Adrenal gland (tissue), 12 donors: ENCODE data around the gene UCN3. TPM values are rescaled to one million over a fixed set of nuclear protein-coding genes. Genes with fewer than 3 reads are reported as not detected.

Source experiments
- DNase-seq, 7 donors: peaks; one replicate each; pipeline ENCODE4 v3.0.0-alpha.2; 2019 to 2020
- H3K27ac ChIP-seq, 5 donors: fragments of 200-600 bp; sonication (generic) in 4 of 5; 1 replicate in 3 of 5; 2 replicates in 2 of 5; pipeline versions ENCODE4 v1.5.1 to v1.8.0; 2016 to 2020; ENCODE audit warnings: mild to moderate bottlenecking in 1 of 5
- H3K27me3 ChIP-seq: fragments of 200-600 bp; 2 replicates; pipeline ENCODE4 v1.8.0; 2021
- H3K36me3 ChIP-seq, 2 donors: fragments of 200-600 bp; replicated peaks in 1 of 2; 1 replicate in 1 of 2; 2 replicates in 1 of 2; pipeline versions ENCODE4 v1.5.1 to v1.8.0; 2018 to 2022
- H3K4me1 ChIP-seq, 2 donors: fragments of 200-600 bp; replicated peaks in 1 of 2; 1 replicate in 1 of 2; 2 replicates in 1 of 2; pipeline versions ENCODE4 v1.5.1 to v1.8.0; 2018 to 2021
- H3K4me3 ChIP-seq, 4 donors: fragments of 200-600 bp; sonication (generic) in 3 of 4; one replicate each; pipeline ENCODE4 v1.5.1; 2016 to 2018
- H3K9me3 ChIP-seq, 3 donors: fragments of 200-600 bp; sonication (generic) in 1 of 3; replicated peaks in 1 of 3; 1 replicate in 2 of 3; 2 replicates in 1 of 3; pipeline versions ENCODE4 v1.5.1 to v1.8.0; 2016 to 2021
- CTCF ChIP-seq, 6 experiments: fragments of 450-650 bp in 4 of 6; fragments of 200-600 bp in 2 of 6; sonication (generic) in 1 of 6; IDR thresholded peaks; 1 replicate in 5 of 6; 2 replicates in 1 of 6; pipeline versions ENCODE4 v1.5.1 to v1.8.0; 2016 to 2021; ENCODE audit warnings: antibody characterized with exemption in 6 of 6, mild to moderate bottlenecking in 2 of 6, moderate library complexity in 1 of 6
- POLR2A ChIP-seq, 2 donors: fragments of 450-650 bp; IDR thresholded peaks; one replicate each; pipeline ENCODE4 v1.6.1; 2017; ENCODE audit warnings: antibody characterized with exemption in 2 of 2, mild to moderate bottlenecking in 2 of 2, moderate library complexity in 1 of 2
- WGBS, 4 donors: extraction: QIAGEN DNeasy Blood & Tissue Kit in 2 of 4; methylation state at CpG; one replicate each; pipeline versions ENCODE4 v1.1.5 to v1.1.7; 2013 to 2017; 5-methylcytosine and 5-hydroxymethylcytosine counted together
- intact Hi-C, 2 donors: fragments of 100-400 bp; cut with DNase I; formaldehyde crosslinking; loops; one replicate each; pipeline versions ENCODE4 v1.14.1 to v1.15.0; 2022 to 2023
- polyA plus RNA-seq, 3 donors: library from polyadenylated mRNA; stranded (reverse); fragments of 200-250 nt in 2 of 3; fragments of 350-450 nt in 1 of 3; fragmentation: Illumina TruSeq in 1 of 3; extraction: RNeasy Lipid Tissue Mini Kit (QIAGEN cat#74804) in 1 of 3; gene quantifications; one replicate each; pipeline ENCODE4 v1.2.3, GENCODE V29; 2013 to 2014
- total RNA-seq, 9 donors: library from RNA; depleted of rRNA in 4 of 9; stranded (reverse); fragments of >200 nt in 4 of 9; fragments of 120-200 nt in 1 of 9; fragmentation: NEBNext Ultra II Directional in 1 of 9; extraction: Animal tissue kit (Norgen Biotek cat#: 25700) in 1 of 9; gene quantifications; one replicate each; pipeline versions ENCODE4 v1.1.0 to v1.2.4, GENCODE V29; 2013 to 2023
- donor health status: healthy with polysubstance abuse.
- donor health status: Bipolar disorder and iron deficiency.
- donor health status: DM: yes; HTN: yes; CAD: no.
- donor health status: DM: no; HTN: no; CAD: no.
- donor health status: DM: no; HTN: no; CAD: no.
- donor health status: DM: yes; HTN: yes; CAD: no.

Gene UCN3
- total and polyA plus RNA-seq, 12 donors, result 0.20 to 1.0 (median 0.38) TPM; not detected in 8

- Histone ChIP-seq H3K9me3 (no peaks in the 10 kb centered on the region), H3K27me3 (no peaks in the 10 kb centered on the region), H3K36me3 (no peaks in the 10 kb centered on the region), H3K4me3 (no peak overlapping the region), H3K27ac (no peak overlapping the region), H3K4me1 (no peaks in the 10 kb centered on the region)
- intact Hi-C loops, result loop anchor here in 1 of 2 donors (10.0 kb wide), 1 partner anchor 536 kb away; no protein-coding TSS in a partner anchor
- DNase-seq, result no peak
- TF ChIP-seq CTCF (IDR thresholded peaks at IDR 0.05) (no peak), POLR2A (IDR thresholded peaks at IDR 0.05) (no peak)
- 91 to 100% (median 97%) methylated on average over 1 to 2 of the region's 2 CpGs for WGBS, 4 donors
Measured at GRCh38 chr10:5381187-5381586, 16.4 kb downstream of the UCN3 start.

- Histone ChIP-seq H3K4me1 (no peaks in the 10 kb centered on the region), H3K4me3 (no peak overlapping the region), H3K27me3 (no peaks in the 10 kb centered on the region), H3K9me3 (peaks cover 0 to 9% (median 0%) of the 10 kb centered on the region in 3 donors), H3K36me3 (no peaks in the 10 kb centered on the region), H3K27ac (no peak overlapping the region)
- no peak for TF ChIP-seq CTCF (IDR thresholded peaks at IDR 0.05)
- no peak for TF ChIP-seq POLR2A (IDR thresholded peaks at IDR 0.05)
- DNase-seq, result no peak
- intact Hi-C loops, result loop anchor here in 1 of 2 donors (10.0 kb wide), 1 partner anchor 540 kb away; no protein-coding TSS in a partner anchor
- WGBS, 4 donors, result 60 to 84% (median 82%) methylated on average over 2 of the region's 2 CpGs
Measured at GRCh38 chr10:5385224-5385623, 20.5 kb downstream of the UCN3 start.

- DNase-seq, result no peak
- Histone ChIP-seq H3K4me1 (no peaks in the 10 kb centered on the region), H3K9me3 (peaks cover 0 to 18% (median 12%) of the 10 kb centered on the region in 3 donors), H3K27me3 (no peaks in the 10 kb centered on the region), H3K27ac (no peak overlapping the region), H3K36me3 (no peaks in the 10 kb centered on the region), H3K4me3 (no peak overlapping the region)
- WGBS, 4 donors, result 76 to 82% (median 80%) methylated on average over 5 of the region's 5 CpGs
- intact Hi-C loops, result loop anchor here in 1 of 2 donors (10.0 kb wide), 1 partner anchor 542 kb away; no protein-coding TSS in a partner anchor
- TF ChIP-seq POLR2A (IDR thresholded peaks at IDR 0.05) (no peak), CTCF (IDR thresholded peaks at IDR 0.05) (no peak)
Measured at GRCh38 chr10:5387169-5387568, 22.4 kb downstream of the UCN3 start.

GRCh38 chr10:5390607-5391205, 25.9 kb downstream of the UCN3 start:
- no peak for DNase-seq
- TF ChIP-seq CTCF (IDR thresholded peaks at IDR 0.05) (no peak), POLR2A (IDR thresholded peaks at IDR 0.05) (no peak)
- H3K36me3 ChIP-seq, result no peaks in the 10 kb centered on the region
- no peaks in the 10 kb centered on the region for H3K27me3 ChIP-seq
- 81 to 94% (median 89%) methylated on average over 1 of the region's 1 CpG for WGBS, 4 donors
- intact Hi-C loops, result no loop called here
- no peaks in the 10 kb centered on the region for H3K4me1 ChIP-seq
- peaks cover 0 to 18% (median 12%) of the 10 kb centered on the region in 3 donors for H3K9me3 ChIP-seq
- H3K4me3 ChIP-seq, result no peak overlapping the region
- no peak overlapping the region for H3K27ac ChIP-seq
